Upper lobe of left lung (tissue), 4 donors: Measurements from ENCODE around the gene RARB.

Experiments
- CTCF ChIP-seq, 6 experiments: fragments of 450-650 bp in 4 of 6; fragments of 200-600 bp in 2 of 6; sonication (generic) in 2 of 6; IDR thresholded peaks; one replicate each; pipeline ENCODE4 v1.5.1; 2016 to 2019; ENCODE audit warnings: antibody characterized with exemption in 6 of 6
- EP300 ChIP-seq, 4 donors: sonication (generic); formaldehyde crosslinking; IDR thresholded peaks; one replicate each; pipeline ENCODE4 v1.5.1; 2017; ENCODE audit warnings: antibody characterized with exemption in 4 of 4, control low read depth in 2 of 4

- TF ChIP-seq EP300 (IDR thresholded peaks at IDR 0.05) (no peak), CTCF (IDR thresholded peaks at IDR 0.05) (no peak)
These were observed 190.0 kb downstream of the RARB start for GRCh38 chr3:25618028-25618427.
